AG04450 (cell line): ENCODE results near the gene LIFR. TPM values are rescaled to one million over a fixed set of nuclear protein-coding genes. Genes with fewer than 3 reads are reported as not detected.

Experiments used
- CTCF ChIA-PET: fragments of 300-600, 350-600 bp; formaldehyde crosslinking; extraction: SDS; loops from one replicate; lab custom pipeline; 2022; ENCODE audit warnings: antibody characterized with exemption, inconsistent platforms; lab: Charles Lee
- POLR2A ChIA-PET: fragments of 350-600 bp; formaldehyde crosslinking; extraction: SDS; loops from one replicate; lab custom pipeline; 2021; ENCODE audit warnings: antibody characterized with exemption, inconsistent platforms; lab: Yijun Ruan, JAX
- DNase-seq: peaks from one replicate; pipeline ENCODE4 v3.0.0-alpha.2; 2011; ENCODE audit warnings: low read depth, low spot score
- H3K27ac ChIP-seq: one replicate; pipeline ENCODE4 v1.5.1; 2012; ENCODE audit warnings: low read depth, low read length, control low read depth
- H3K27me3 ChIP-seq: one replicate; pipeline ENCODE4 v1.6.0; 2012; ENCODE audit warnings: low read length; ENCODE audit not compliant: control insufficient read depth, insufficient read depth
- H3K4me3 ChIP-seq: 2 replicates; pipeline ENCODE4 v1.5.1; 2011; ENCODE audit warnings: mild to moderate bottlenecking, low read depth, low read length, control low read depth
- H3K9me3 ChIP-seq: 2 replicates; pipeline ENCODE4 v1.5.1; 2012; ENCODE audit warnings: low read length; ENCODE audit not compliant: control insufficient read depth, insufficient read depth
- CTCF ChIP-seq: IDR thresholded peaks from 2 replicates; pipeline ENCODE4 v1.5.1; 2011; ENCODE audit warnings: low read depth, low read length, control low read depth, inconsistent platforms
- polyA plus RNA-seq: library from polyadenylated mRNA; depleted of rRNA; stranded (reverse); fragments of >200 nt; gene quantifications from 2 replicates; pipeline ENCODE4 v1.2.3, GENCODE V29; 2011

Gene LIFR
- polyA plus RNA-seq, 1 experiment = 18.6 TPM

GRCh38 chr5:38596981-38597380, 40.5 kb upstream of the LIFR start:
- Histone ChIP-seq H3K27ac (no peak overlapping the region), H3K4me3 (no peak overlapping the region), H3K27me3 (no peaks in the 10 kb centered on the region), H3K9me3 (no peaks in the 10 kb centered on the region)
- no peak for TF ChIP-seq CTCF
- POLR2A ChIA-PET = no interaction called here
- CTCF ChIA-PET = interaction anchor here (0.7 to 1.8 kb wide), 3 partner anchors 10 to 213 kb away, joined by 3 to 6 read pairs (median 5); no protein-coding TSS in a partner anchor
- no peak for DNase-seq

GRCh38 chr5:38595132-38595745, 38.8 kb upstream of the LIFR start:
- CTCF ChIA-PET = interaction anchor here (1.8 kb wide), 1 partner anchor 154 kb away, joined by 6 read pairs; no protein-coding TSS in a partner anchor
- Histone ChIP-seq H3K27me3 (no peaks in the 10 kb centered on the region), H3K9me3 (no peaks in the 10 kb centered on the region), H3K27ac (no peak overlapping the region), H3K4me3 (no peak overlapping the region)
- TF ChIP-seq CTCF = no peak
- POLR2A ChIA-PET = no interaction called here
- peak; percentile 37 for DNase-seq

GRCh38 chr5:38593959-38594358, 37.5 kb upstream of the LIFR start:
- ChIA-PET POLR2A (no interaction called here), CTCF (interaction anchor here (1.0 kb wide), 1 partner anchor 152 kb away, joined by 4 read pairs; no protein-coding TSS in a partner anchor)
- H3K27ac ChIP-seq = no peak overlapping the region
- no peak overlapping the region for H3K4me3 ChIP-seq
- no peaks in the 10 kb centered on the region for H3K27me3 ChIP-seq
- TF ChIP-seq CTCF = no peak
- no peaks in the 10 kb centered on the region for H3K9me3 ChIP-seq
- DNase-seq = no peak

GRCh38 chr5:38591523-38591849, 35.0 kb upstream of the LIFR start:
- CTCF ChIA-PET = interaction anchor here (1.0 kb wide), 1 partner anchor 218 kb away, joined by 4 read pairs; no protein-coding TSS in a partner anchor
- no peak for TF ChIP-seq CTCF

GRCh38 chr5:38590838-38591522, 34.5 kb upstream of the LIFR start:
- no peak for DNase-seq
- CTCF ChIA-PET = no interaction called here

More at GRCh38 chr5:38591523-38591849, 35.0 kb upstream of the LIFR start:
- POLR2A ChIA-PET = no interaction called here
- no peak overlapping the region for H3K27ac ChIP-seq
- H3K9me3 ChIP-seq = no peaks in the 10 kb centered on the region
- H3K4me3 ChIP-seq = no peak overlapping the region
- no peaks in the 10 kb centered on the region for H3K27me3 ChIP-seq
- DNase-seq = no peak

More at GRCh38 chr5:38590838-38591522, 34.5 kb upstream of the LIFR start:
- Histone ChIP-seq H3K4me3 (no peak overlapping the region), H3K27ac (no peak overlapping the region), H3K27me3 (no peaks in the 10 kb centered on the region), H3K9me3 (no peaks in the 10 kb centered on the region)
- TF ChIP-seq CTCF = no peak
- POLR2A ChIA-PET = no interaction called here
